C4-2B (cell line): ENCODE data around the gene PARD3B.

Experiments
- ZFX ChIP-seq: fragments of 450-650 bp; IDR thresholded peaks from 2 replicates; pipeline ENCODE4 v1.6.1; 2017
- TF ChIP-seq, protein P1 (sequence below): fragments of 450-650 bp; conservative IDR thresholded peaks from 2 replicates; pipeline ENCODE4 v1.5.1; 2017; ENCODE audit warnings: mild to moderate bottlenecking

DNA sequence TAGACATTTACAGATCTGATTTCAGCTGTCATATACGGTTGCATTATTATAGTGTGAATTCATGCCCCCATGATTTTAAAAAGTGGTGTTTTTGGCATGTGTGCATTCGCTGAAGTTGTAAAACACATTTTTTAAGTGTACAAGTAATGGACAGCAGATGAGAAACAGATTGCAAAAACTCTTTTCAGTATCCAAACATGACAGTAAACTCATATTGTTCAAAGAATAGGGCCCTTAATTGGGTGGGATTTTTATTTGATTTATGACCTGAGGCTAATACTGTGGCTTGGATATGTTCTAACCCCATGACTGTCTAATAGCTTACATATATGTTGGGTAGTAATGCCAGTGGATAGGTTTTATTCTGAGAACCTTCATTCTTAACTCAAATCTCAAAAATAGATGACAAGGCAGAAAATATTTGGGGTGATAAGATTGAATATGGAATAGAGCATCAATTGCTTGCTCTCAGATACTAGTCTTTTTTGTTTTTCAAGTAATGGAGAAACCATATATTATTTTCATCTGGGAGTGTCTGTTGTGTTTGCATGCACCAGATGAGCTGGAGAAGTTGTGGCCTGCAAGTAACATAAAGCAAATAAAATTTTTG lies 118.6 kb downstream of the PARD3B start:
- TF ChIP-seq, protein P1, sequence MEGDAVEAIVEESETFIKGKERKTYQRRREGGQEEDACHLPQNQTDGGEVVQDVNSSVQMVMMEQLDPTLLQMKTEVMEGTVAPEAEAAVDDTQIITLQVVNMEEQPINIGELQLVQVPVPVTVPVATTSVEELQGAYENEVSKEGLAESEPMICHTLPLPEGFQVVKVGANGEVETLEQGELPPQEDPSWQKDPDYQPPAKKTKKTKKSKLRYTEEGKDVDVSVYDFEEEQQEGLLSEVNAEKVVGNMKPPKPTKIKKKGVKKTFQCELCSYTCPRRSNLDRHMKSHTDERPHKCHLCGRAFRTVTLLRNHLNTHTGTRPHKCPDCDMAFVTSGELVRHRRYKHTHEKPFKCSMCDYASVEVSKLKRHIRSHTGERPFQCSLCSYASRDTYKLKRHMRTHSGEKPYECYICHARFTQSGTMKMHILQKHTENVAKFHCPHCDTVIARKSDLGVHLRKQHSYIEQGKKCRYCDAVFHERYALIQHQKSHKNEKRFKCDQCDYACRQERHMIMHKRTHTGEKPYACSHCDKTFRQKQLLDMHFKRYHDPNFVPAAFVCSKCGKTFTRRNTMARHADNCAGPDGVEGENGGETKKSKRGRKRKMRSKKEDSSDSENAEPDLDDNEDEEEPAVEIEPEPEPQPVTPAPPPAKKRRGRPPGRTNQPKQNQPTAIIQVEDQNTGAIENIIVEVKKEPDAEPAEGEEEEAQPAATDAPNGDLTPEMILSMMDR: no peak
- TF ChIP-seq ZFX: no peak
